ENCODE data around the gene STARD7.

The STARD7 gene

DNA sequence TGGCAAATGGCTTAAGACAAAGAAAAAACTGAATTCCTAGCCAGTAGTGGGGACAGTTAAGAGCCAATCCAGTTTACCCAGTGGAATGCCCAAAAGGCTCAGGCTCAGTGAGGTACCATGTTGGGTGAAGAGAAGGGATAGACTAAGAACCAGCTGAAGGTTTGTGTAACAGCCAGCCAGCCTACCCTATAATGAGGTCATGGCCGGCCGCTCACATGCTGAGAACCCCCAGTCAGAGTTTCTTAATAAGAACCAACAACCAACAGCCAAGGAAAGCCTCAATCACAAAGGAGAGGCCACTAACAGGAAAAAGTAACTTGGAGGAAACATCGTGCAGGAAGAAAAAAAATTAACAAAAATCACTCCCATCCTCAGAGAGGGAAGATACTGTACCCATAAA, 38.0 kb downstream of the STARD7 start:
- Histone ChIP-seq H3K9me2 (replicated peaks; ENCODE audit: low read depth, low read length) (no peaks in the 10 kb centered on the region), H4K20me1 (ENCODE audit: insufficient read depth, low read length, poor library complexity, severe bottlenecking) (no peaks in the 10 kb centered on the region), H3K4me3 (ENCODE audit: low read length, poor library complexity, severe bottlenecking) (no peak overlapping the region), H2AFZ (ENCODE audit: low read length) (no peak overlapping the region), H3K9me3 (ENCODE audit: insufficient read depth, low read depth, low read length) (peaks cover 3% of the 10 kb centered on the region; the same call in 1 of the 2 replicates), H3K9ac (ENCODE audit: low read depth, low read length, poor library complexity, severe bottlenecking) (no peak overlapping the region), H3K36me3 (ENCODE audit: insufficient read depth, low read length) (no peaks in the 10 kb centered on the region), H3K79me2 (ENCODE audit: insufficient read depth, low read length) (no peaks in the 10 kb centered on the region), H3F3A (ENCODE audit: low read depth) (no peaks in the 10 kb centered on the region), H3K4me2 (ENCODE audit: low read depth, low read length, poor library complexity, severe bottlenecking) (no peak overlapping the region), H3K27me3 (ENCODE audit: insufficient read depth, low read length, poor library complexity, severe bottlenecking) (no peaks in the 10 kb centered on the region), H3K4me1 (ENCODE audit: insufficient read depth, low read length, poor library complexity, severe bottlenecking) (peaks cover 24% of the 10 kb centered on the region)
- TF ChIP-seq, protein P1, sequence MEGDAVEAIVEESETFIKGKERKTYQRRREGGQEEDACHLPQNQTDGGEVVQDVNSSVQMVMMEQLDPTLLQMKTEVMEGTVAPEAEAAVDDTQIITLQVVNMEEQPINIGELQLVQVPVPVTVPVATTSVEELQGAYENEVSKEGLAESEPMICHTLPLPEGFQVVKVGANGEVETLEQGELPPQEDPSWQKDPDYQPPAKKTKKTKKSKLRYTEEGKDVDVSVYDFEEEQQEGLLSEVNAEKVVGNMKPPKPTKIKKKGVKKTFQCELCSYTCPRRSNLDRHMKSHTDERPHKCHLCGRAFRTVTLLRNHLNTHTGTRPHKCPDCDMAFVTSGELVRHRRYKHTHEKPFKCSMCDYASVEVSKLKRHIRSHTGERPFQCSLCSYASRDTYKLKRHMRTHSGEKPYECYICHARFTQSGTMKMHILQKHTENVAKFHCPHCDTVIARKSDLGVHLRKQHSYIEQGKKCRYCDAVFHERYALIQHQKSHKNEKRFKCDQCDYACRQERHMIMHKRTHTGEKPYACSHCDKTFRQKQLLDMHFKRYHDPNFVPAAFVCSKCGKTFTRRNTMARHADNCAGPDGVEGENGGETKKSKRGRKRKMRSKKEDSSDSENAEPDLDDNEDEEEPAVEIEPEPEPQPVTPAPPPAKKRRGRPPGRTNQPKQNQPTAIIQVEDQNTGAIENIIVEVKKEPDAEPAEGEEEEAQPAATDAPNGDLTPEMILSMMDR (conservative IDR thresholded peaks at IDR 0.05; ENCODE audit: low read length), result no peak
- no peak for TF ChIP-seq EZH2phosphoT487 (IDR thresholded peaks at IDR 0.05; ENCODE audit: borderline replicate concordance)

DNA sequence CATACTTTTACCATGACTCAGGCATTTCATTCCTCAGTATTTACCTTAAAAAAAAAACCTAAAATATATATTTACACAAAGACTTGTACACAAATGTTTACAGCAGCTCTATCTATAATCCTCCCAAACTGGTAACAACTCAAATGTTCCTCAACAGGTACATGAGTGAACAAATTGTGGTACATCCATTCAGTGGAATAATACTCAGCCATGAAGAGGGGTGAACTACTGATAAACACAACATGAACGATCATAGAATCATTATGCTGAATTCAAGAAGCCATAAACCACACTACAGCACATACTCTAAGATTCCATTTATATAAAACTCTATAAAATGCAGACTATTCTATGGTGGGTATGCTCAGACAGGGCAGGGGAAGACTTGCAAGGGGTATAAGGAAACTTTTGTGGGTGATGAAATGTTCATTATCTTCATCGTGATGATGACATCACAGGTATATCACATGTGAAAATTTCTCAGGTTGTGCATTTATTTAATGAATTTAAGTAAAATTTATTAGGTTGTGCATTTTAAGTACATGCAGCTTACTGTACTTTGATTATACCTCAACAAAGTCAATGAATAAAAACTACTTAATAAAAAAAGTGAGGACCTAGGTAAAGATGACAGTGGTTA, 38.6 kb downstream of the STARD7 start:
- no peaks in the 10 kb centered on the region for H3K27me3 ChIP-seq (ENCODE audit: insufficient read depth, low read length, poor library complexity, severe bottlenecking)
- no peak for TF ChIP-seq EZH2phosphoT487 (IDR thresholded peaks at IDR 0.05; ENCODE audit: borderline replicate concordance)
- TF ChIP-seq, protein P1 (conservative IDR thresholded peaks at IDR 0.05; ENCODE audit: low read length), result no peak
- H3K4me3 ChIP-seq (ENCODE audit: low read length, poor library complexity, severe bottlenecking), result no peak overlapping the region
- no peak overlapping the region for H3K9ac ChIP-seq (ENCODE audit: low read depth, low read length, poor library complexity, severe bottlenecking)
- H3F3A ChIP-seq (ENCODE audit: low read depth), result no peaks in the 10 kb centered on the region
- H3K9me3 ChIP-seq (ENCODE audit: insufficient read depth, low read depth, low read length), result peaks cover 3% of the 10 kb centered on the region; the same call in 1 of the 2 replicates
- no peaks in the 10 kb centered on the region for H3K79me2 ChIP-seq (ENCODE audit: insufficient read depth, low read length)
- H3K4me2 ChIP-seq (ENCODE audit: low read depth, low read length, poor library complexity, severe bottlenecking), result no peak overlapping the region
- H3K36me3 ChIP-seq (ENCODE audit: insufficient read depth, low read length), result no peaks in the 10 kb centered on the region
- H3K4me1 ChIP-seq (ENCODE audit: insufficient read depth, low read length, poor library complexity, severe bottlenecking), result peaks cover 26% of the 10 kb centered on the region
- H3K9me2 ChIP-seq (replicated peaks; ENCODE audit: low read depth, low read length), result no peaks in the 10 kb centered on the region
- H2AFZ ChIP-seq (ENCODE audit: low read length), result no peak overlapping the region
- no peaks in the 10 kb centered on the region for H4K20me1 ChIP-seq (ENCODE audit: insufficient read depth, low read length, poor library complexity, severe bottlenecking)

DNA sequence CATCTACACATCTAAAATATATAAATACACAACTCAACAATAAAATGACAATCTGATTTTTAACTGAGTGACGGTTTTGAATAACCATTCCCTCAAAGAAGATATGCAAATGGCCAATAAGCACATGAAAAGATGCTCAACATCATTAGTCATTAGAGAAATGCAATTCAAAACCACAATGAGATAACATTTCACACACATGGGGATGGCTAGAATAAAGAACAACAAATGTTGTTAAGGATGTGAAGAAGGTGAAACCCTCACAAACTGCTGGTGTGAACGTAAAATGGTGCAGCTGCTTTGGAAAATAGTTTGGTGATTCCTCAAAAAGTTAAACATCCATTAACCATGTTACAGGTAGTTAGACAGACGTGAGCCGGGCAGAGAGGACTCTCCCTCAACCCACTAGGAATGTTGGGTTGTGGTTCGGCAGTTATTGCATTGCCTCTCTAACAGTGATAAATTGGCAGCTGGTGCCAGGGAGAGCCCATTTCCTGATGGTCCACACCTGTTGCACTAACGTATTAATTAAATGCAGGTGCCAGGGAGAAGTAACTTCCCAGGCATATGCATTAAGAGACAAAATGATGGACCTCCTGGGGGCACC, 41.1 kb downstream of the STARD7 start:
- peaks cover 14% of the 10 kb centered on the region for H3F3A ChIP-seq (ENCODE audit: low read depth)
- no peaks in the 10 kb centered on the region for H3K36me3 ChIP-seq (ENCODE audit: insufficient read depth, low read length)
- H3K79me2 ChIP-seq (ENCODE audit: insufficient read depth, low read length), result no peaks in the 10 kb centered on the region
- peaks cover 44% of the 10 kb centered on the region for H3K4me1 ChIP-seq (ENCODE audit: insufficient read depth, low read length, poor library complexity, severe bottlenecking)
- TF ChIP-seq, protein P1 (conservative IDR thresholded peaks at IDR 0.05; ENCODE audit: low read length), result no peak
- no peak for TF ChIP-seq EZH2phosphoT487 (IDR thresholded peaks at IDR 0.05; ENCODE audit: borderline replicate concordance)
- no peaks in the 10 kb centered on the region for H3K9me2 ChIP-seq (replicated peaks; ENCODE audit: low read depth, low read length)
- no peak overlapping the region for H3K9ac ChIP-seq (ENCODE audit: low read depth, low read length, poor library complexity, severe bottlenecking)
- no peak overlapping the region for H3K4me2 ChIP-seq (ENCODE audit: low read depth, low read length, poor library complexity, severe bottlenecking)
- H2AFZ ChIP-seq (ENCODE audit: low read length), result no peak overlapping the region
- peaks cover 3% of the 10 kb centered on the region; the same call in 1 of the 2 replicates for H3K9me3 ChIP-seq (ENCODE audit: insufficient read depth, low read depth, low read length)
- H4K20me1 ChIP-seq (ENCODE audit: insufficient read depth, low read length, poor library complexity, severe bottlenecking), result no peaks in the 10 kb centered on the region
- no peak overlapping the region for H3K4me3 ChIP-seq (ENCODE audit: low read length, poor library complexity, severe bottlenecking)
- H3K27me3 ChIP-seq (ENCODE audit: insufficient read depth, low read length, poor library complexity, severe bottlenecking), result no peaks in the 10 kb centered on the region

Data from Loucy (cell line).